HG03442 (cell line): Measurements from ENCODE around the gene PSMG1.
A peak's percentile ranks its signal among the peaks of the same experiment; 100 is the strongest.
"Not testable (repeated sequence)": the region's sequence is repeated elsewhere in the genome, so short reads cannot be mapped to it uniquely, and the experiment has no call there.

Experiments used
- ATAC-seq: cut with Tn5 transposase; IDR thresholded peaks from one replicate; pipeline ENCODE4 v1.9.1; 2021; ENCODE audit warnings: mild to moderate bottlenecking, moderate library complexity; ENCODE audit not compliant: unreplicated experiment

PSMG1 gene

GRCh38 chr21:39183272-39184049 lies at the start of gene PSMG1:
TSS of gene PSMG1 (minus strand) at chr21:39183451. CDS start at chr21:39183385, 66 bp downstream.
- ATAC-seq, result peak; percentile 81

GRCh38 chr21:39232861-39233291 lies 49.6 kb upstream of the PSMG1 start:
- no peak for ATAC-seq

- no peak for ATAC-seq
These were observed 41.7 kb upstream of the PSMG1 start for GRCh38 chr21:39224930-39225329.

GRCh38 chr21:39221997-39222486 lies 38.8 kb upstream of the PSMG1 start:
- ATAC-seq, result no peak

GRCh38 chr21:39221282-39221996 lies 38.2 kb upstream of the PSMG1 start:
- no peak for ATAC-seq

- ATAC-seq, result not testable (repeated sequence)
These were observed 37.6 kb upstream of the PSMG1 start for GRCh38 chr21:39220875-39221274.

GRCh38 chr21:39220150-39220549 lies 36.9 kb upstream of the PSMG1 start:
- ATAC-seq, result no peak

- ATAC-seq, result no peak
These were observed 34.8 kb upstream of the PSMG1 start for GRCh38 chr21:39218082-39218409.

- no peak for ATAC-seq
These were observed 34.3 kb upstream of the PSMG1 start for GRCh38 chr21:39217356-39218081.

- no peak for ATAC-seq
These were observed 33.0 kb upstream of the PSMG1 start for GRCh38 chr21:39216290-39216689.

- no peak for ATAC-seq
These were observed 31.8 kb upstream of the PSMG1 start for GRCh38 chr21:39215078-39215477.

- ATAC-seq, result no peak
These were observed 26.1 kb upstream of the PSMG1 start for GRCh38 chr21:39209334-39209688.

GRCh38 chr21:39208624-39209333 lies 25.5 kb upstream of the PSMG1 start:
- ATAC-seq, result no peak

GRCh38 chr21:39204134-39204533 lies 20.9 kb upstream of the PSMG1 start:
- ATAC-seq, result no peak

GRCh38 chr21:39198800-39199199 lies 15.5 kb upstream of the PSMG1 start:
- ATAC-seq, result no peak

GRCh38 chr21:39197448-39198233 lies 14.4 kb upstream of the PSMG1 start:
- ATAC-seq, result no peak

GRCh38 chr21:39196838-39197237 lies 13.6 kb upstream of the PSMG1 start:
- no peak for ATAC-seq

- ATAC-seq, result no peak
These were observed 13.1 kb upstream of the PSMG1 start for GRCh38 chr21:39196310-39196709.

GRCh38 chr21:39193380-39193779 lies 10.1 kb upstream of the PSMG1 start:
- ATAC-seq, result no peak
